HEK293 (cell line): Measurements from ENCODE around the gene ARHGAP27.

Source experiments
- ZBTB1 ChIP-seq: fragments of 450-650 bp; formaldehyde crosslinking; IDR thresholded peaks from 2 replicates; pipeline ENCODE4 v1.5.1; 2016; ENCODE audit warnings: missing biosample characterization, missing genetic modification characterization
- ZBTB17 ChIP-seq: fragments of 450-650 bp; formaldehyde crosslinking; IDR thresholded peaks from 2 replicates; pipeline ENCODE4 v1.5.1; 2016; ENCODE audit warnings: missing biosample characterization, missing genetic modification characterization
- ZFP37 ChIP-seq: fragments of 450-650 bp; formaldehyde crosslinking; IDR thresholded peaks from 2 replicates; pipeline ENCODE4 v1.5.1; 2016; ENCODE audit warnings: missing biosample characterization, missing genetic modification characterization
- ZNF2 ChIP-seq: fragments of 450-650 bp; formaldehyde crosslinking; IDR thresholded peaks from 2 replicates; pipeline ENCODE4 v1.5.1; 2016; ENCODE audit warnings: missing biosample characterization, missing genetic modification characterization
- ZNF202 ChIP-seq: fragments of 450-650 bp; formaldehyde crosslinking; IDR thresholded peaks from 2 replicates; pipeline ENCODE4 v1.5.1; 2016; ENCODE audit warnings: missing biosample characterization, missing genetic modification characterization, borderline replicate concordance
- ZNF530 ChIP-seq: fragments of 450-650 bp; formaldehyde crosslinking; IDR thresholded peaks from 2 replicates; pipeline ENCODE4 v1.5.1; 2016; ENCODE audit warnings: low read depth, missing biosample characterization, missing genetic modification characterization
- ZNF76 ChIP-seq: fragments of 450-650 bp; formaldehyde crosslinking; IDR thresholded peaks from 2 replicates; pipeline ENCODE4; 2016; ENCODE audit warnings: low read depth, missing biosample characterization, missing genetic modification characterization, borderline replicate concordance
- TF ChIP-seq, protein P1 (sequence below): fragments of 450-650 bp; formaldehyde crosslinking; IDR thresholded peaks from 2 replicates; pipeline ENCODE4 v1.5.1; 2016; ENCODE audit warnings: missing biosample characterization, missing genetic modification characterization
- TF ChIP-seq, protein P2 (sequence below): fragments of 450-650 bp; formaldehyde crosslinking; IDR thresholded peaks from 2 replicates; pipeline ENCODE4 v1.5.1; 2016; ENCODE audit warnings: missing biosample characterization, missing genetic modification characterization, low read depth
- TF ChIP-seq, protein P3 (sequence below): fragments of 450-650 bp; formaldehyde crosslinking; IDR thresholded peaks from 2 replicates; pipeline ENCODE4 v1.5.1; 2016; ENCODE audit warnings: missing biosample characterization, missing genetic modification characterization, borderline replicate concordance

DNA sequence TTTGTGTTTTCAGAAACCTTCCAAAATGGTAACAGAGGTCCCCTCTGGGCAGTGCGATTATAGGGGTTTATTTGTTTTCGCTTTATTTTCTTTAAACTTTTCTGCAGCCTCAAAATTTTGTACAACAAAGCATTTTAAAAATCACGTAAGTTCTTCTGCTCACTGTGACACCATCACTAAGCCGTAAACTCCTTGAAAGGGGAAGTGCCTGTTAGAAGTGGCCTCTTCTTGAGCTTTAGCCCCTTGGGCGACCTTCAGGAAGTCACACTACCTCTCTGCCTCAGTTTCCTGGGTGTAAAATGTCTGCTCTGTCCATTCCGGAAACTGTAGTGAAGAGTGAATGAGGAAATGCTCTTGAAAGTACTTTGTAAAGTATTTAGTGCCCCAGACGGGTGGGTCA is 26.6 kb downstream of the ARHGAP27 start:
- TF ChIP-seq, protein P1, sequence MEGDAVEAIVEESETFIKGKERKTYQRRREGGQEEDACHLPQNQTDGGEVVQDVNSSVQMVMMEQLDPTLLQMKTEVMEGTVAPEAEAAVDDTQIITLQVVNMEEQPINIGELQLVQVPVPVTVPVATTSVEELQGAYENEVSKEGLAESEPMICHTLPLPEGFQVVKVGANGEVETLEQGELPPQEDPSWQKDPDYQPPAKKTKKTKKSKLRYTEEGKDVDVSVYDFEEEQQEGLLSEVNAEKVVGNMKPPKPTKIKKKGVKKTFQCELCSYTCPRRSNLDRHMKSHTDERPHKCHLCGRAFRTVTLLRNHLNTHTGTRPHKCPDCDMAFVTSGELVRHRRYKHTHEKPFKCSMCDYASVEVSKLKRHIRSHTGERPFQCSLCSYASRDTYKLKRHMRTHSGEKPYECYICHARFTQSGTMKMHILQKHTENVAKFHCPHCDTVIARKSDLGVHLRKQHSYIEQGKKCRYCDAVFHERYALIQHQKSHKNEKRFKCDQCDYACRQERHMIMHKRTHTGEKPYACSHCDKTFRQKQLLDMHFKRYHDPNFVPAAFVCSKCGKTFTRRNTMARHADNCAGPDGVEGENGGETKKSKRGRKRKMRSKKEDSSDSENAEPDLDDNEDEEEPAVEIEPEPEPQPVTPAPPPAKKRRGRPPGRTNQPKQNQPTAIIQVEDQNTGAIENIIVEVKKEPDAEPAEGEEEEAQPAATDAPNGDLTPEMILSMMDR (tag by site-specific recombination) = no peak
- TF ChIP-seq, protein P2, sequence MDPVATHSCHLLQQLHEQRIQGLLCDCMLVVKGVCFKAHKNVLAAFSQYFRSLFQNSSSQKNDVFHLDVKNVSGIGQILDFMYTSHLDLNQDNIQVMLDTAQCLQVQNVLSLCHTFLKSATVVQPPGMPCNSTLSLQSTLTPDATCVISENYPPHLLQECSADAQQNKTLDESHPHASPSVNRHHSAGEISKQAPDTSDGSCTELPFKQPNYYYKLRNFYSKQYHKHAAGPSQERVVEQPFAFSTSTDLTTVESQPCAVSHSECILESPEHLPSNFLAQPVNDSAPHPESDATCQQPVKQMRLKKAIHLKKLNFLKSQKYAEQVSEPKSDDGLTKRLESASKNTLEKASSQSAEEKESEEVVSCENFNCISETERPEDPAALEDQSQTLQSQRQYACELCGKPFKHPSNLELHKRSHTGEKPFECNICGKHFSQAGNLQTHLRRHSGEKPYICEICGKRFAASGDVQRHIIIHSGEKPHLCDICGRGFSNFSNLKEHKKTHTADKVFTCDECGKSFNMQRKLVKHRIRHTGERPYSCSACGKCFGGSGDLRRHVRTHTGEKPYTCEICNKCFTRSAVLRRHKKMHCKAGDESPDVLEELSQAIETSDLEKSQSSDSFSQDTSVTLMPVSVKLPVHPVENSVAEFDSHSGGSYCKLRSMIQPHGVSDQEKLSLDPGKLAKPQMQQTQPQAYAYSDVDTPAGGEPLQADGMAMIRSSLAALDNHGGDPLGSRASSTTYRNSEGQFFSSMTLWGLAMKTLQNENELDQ (tag by site-specific recombination) = no peak
- no peak for TF ChIP-seq ZNF2
- TF ChIP-seq ZBTB17 (tag by site-specific recombination) = no peak
- no peak for TF ChIP-seq ZNF202 (tag by site-specific recombination)
- no peak for TF ChIP-seq ZBTB1 (tag by site-specific recombination)
- TF ChIP-seq ZFP37 (tag by site-specific recombination) = no peak
- no peak for TF ChIP-seq ZNF76 (tag by site-specific recombination)
- no peak for TF ChIP-seq ZNF530 (tag by site-specific recombination)
- TF ChIP-seq, protein P3, sequence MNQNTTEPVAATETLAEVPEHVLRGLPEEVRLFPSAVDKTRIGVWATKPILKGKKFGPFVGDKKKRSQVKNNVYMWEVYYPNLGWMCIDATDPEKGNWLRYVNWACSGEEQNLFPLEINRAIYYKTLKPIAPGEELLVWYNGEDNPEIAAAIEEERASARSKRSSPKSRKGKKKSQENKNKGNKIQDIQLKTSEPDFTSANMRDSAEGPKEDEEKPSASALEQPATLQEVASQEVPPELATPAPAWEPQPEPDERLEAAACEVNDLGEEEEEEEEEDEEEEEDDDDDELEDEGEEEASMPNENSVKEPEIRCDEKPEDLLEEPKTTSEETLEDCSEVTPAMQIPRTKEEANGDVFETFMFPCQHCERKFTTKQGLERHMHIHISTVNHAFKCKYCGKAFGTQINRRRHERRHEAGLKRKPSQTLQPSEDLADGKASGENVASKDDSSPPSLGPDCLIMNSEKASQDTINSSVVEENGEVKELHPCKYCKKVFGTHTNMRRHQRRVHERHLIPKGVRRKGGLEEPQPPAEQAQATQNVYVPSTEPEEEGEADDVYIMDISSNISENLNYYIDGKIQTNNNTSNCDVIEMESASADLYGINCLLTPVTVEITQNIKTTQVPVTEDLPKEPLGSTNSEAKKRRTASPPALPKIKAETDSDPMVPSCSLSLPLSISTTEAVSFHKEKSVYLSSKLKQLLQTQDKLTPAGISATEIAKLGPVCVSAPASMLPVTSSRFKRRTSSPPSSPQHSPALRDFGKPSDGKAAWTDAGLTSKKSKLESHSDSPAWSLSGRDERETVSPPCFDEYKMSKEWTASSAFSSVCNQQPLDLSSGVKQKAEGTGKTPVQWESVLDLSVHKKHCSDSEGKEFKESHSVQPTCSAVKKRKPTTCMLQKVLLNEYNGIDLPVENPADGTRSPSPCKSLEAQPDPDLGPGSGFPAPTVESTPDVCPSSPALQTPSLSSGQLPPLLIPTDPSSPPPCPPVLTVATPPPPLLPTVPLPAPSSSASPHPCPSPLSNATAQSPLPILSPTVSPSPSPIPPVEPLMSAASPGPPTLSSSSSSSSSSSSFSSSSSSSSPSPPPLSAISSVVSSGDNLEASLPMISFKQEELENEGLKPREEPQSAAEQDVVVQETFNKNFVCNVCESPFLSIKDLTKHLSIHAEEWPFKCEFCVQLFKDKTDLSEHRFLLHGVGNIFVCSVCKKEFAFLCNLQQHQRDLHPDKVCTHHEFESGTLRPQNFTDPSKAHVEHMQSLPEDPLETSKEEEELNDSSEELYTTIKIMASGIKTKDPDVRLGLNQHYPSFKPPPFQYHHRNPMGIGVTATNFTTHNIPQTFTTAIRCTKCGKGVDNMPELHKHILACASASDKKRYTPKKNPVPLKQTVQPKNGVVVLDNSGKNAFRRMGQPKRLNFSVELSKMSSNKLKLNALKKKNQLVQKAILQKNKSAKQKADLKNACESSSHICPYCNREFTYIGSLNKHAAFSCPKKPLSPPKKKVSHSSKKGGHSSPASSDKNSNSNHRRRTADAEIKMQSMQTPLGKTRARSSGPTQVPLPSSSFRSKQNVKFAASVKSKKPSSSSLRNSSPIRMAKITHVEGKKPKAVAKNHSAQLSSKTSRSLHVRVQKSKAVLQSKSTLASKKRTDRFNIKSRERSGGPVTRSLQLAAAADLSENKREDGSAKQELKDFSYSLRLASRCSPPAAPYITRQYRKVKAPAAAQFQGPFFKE (tag by site-specific recombination) = no peak
